ENCODE data around the gene PRMT7. TPM values are rescaled to one million over a fixed set of nuclear protein-coding genes. Genes with fewer than 3 reads are reported as not detected.

The PRMT7 gene, protein sequence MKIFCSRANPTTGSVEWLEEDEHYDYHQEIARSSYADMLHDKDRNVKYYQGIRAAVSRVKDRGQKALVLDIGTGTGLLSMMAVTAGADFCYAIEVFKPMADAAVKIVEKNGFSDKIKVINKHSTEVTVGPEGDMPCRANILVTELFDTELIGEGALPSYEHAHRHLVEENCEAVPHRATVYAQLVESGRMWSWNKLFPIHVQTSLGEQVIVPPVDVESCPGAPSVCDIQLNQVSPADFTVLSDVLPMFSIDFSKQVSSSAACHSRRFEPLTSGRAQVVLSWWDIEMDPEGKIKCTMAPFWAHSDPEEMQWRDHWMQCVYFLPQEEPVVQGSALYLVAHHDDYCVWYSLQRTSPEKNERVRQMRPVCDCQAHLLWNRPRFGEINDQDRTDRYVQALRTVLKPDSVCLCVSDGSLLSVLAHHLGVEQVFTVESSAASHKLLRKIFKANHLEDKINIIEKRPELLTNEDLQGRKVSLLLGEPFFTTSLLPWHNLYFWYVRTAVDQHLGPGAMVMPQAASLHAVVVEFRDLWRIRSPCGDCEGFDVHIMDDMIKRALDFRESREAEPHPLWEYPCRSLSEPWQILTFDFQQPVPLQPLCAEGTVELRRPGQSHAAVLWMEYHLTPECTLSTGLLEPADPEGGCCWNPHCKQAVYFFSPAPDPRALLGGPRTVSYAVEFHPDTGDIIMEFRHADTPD
- total RNA-seq (2014; rRNA removed; shearing (Covaris generic)): 23.3 and 30.8 TPM in 2 replicates

DNA sequence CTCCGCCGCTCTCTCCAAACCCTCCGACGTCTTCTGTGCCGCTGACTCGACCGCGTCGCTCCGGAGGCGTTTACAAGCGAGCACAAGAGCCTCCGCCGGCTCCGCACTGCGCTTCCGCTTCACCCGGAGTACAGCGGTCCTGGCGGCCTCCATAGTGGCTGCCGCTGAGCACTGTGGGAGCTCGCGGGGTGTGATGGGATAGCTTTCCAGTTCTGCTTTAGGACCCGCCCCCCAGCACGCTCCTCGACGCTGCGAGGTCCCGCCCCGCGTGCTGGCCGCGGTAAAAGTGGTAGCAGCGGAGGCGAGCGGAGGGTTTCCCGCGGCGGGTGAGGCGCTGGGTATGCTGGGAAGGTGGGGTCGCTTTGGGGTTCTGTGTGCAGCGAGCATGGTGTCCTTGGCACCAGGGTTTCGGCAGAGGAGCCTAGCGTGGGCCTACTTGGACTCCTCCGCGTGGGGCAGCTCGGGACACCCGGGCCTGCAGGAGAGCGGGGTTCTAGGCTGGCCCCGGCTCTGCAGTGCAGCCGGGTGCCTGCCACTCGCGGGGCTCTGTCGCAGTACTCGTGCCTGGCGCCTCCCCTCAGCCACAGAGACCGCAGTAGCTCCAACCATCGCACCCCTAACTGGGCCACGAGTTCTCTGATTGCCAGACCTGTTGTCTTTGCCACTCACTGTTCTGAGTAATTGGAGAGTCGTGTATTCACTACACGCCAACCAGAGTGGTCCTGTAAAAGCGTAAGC is at the start of gene PRMT7, which contains the start of gene SLC7A6OS:
Gene PRMT7 (plus strand): TSS at position 246 of the 738 bp plus-strand sequence. CDS start 4,961 bp downstream, outside the sequence.
Gene SLC7A6OS (minus strand): TSS at position 173 of the 738 bp plus-strand sequence. CDS start 20 bp downstream, at position 153.
- peak; percentile 88 for DNase-seq (ENCODE audit: low read depth)

DNA sequence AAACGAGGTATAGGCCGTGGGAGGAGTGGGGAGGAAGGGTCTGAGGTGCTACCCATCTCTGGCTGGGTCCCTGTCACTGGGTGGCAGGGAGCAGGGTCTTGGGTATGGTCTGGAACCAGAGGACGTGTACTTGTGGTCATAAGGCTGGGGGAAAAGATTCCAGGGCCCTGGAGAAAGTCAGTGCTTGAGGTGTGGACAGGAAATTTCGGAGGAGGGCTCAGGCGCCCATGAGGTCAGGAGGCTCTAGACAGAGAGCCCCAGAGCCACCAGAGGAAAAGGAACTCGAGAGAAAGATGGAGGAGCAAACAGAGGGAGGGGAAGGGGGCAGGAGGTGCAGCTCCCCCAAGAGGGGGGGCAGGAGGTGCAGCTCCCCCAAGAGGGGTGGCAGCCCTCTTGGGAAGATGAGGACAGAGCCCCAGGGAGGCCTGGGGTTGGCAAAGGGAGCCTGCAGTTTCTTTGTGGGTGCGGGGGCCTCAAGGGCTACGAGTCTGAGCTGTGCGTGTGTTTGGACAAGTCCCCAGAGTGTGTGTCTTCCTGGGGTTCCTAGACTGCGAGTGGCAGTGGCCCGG is 47.2 kb upstream of the PRMT7 start:
- no peak for DNase-seq (ENCODE audit: low read depth)

DNA sequence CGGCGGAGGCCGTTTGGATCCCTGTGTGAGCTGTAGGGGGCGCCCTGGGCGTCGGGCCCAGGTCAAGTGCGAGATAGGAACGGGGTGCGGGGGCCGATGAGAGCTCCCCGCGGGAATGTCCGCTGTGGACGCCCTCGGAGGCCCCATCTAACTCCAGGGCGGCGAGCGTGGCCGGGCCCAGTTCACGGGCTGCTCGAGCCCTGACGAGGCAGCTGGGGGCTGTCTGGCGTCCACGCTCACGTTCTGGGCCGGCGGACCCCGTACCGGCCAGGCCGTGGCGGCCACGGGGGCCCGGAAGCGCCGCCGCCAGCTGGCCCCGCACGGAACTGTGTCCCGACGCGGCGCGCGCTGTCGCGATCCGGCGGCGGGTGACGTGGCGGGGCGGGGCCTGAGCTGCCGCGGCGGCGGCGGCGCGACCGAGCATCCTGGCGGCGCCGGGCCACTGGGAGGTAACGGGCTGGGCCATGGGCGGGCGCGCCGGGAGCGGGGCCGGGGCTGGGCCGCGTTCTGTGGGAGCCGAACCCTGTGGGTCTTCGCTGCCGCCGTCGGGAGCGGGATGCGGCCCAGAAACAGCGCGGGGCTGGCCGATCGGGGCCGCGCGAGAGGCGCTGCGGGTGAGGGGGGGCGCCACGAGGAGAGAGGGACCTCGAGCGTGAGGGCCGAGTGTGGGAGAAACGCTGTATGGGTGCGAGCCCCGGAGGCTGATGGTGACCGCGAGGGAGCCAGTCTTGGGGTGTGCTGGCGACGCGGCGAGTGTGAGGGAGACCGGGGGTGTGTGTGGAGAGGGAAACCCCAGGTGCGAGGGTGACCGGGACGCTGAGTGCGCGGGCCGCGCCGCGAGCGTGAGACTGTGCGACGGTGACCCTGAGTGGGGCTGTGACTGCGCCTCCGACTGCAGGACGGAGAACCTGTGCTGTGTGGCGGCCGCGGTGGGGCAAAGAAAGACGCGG is 46.4 kb upstream of the PRMT7 start, which contains the start of gene SLC7A6:
Gene SLC7A6 (plus strand): TSS at position 399 of the 950 bp plus-strand sequence. CDS start 10,201 bp downstream, outside the sequence.
- peak; percentile 75 for DNase-seq (ENCODE audit: low read depth)

DNA sequence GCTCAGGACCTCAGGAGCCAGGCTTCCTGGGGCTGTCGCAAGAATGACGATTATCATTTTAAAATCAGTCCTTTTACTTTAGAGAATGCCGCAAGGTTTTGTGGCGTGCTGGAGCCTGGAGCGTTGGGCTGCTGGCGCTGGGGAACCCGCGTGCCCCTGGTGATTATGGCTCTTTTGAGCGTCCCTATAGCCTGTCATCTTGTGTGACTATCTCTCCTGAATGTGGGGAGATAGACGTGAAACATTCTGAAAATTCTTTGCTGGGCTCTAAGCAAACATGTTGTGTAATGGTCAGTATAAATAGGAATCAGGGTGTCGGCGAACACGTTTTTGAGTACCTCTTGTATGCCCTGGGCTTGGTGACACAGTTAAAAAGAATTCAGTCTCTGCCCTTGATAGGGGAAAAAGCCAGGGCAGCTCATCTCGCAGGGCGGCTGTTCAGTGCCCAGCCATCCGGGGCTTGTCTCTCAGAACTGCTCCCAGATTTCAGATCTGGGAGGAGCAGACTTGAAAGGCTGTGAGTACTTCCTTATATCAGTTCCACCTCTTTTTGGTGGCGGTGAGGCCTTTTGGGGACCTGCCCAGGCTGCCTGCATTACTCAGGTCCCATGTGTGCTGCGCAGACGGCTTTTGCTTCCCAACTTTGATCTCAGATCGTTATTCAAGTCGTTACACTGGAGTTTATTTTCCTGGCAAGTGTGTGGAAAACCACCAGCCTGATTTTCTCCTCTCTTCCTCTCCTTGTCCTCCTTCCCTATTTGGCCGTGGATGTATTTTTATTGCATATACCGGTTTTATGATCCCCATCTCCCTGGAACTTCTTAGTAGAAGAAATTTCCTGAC is 45.5 kb upstream of the PRMT7 start:
- DNase-seq (ENCODE audit: low read depth): peak; percentile 87

DNA sequence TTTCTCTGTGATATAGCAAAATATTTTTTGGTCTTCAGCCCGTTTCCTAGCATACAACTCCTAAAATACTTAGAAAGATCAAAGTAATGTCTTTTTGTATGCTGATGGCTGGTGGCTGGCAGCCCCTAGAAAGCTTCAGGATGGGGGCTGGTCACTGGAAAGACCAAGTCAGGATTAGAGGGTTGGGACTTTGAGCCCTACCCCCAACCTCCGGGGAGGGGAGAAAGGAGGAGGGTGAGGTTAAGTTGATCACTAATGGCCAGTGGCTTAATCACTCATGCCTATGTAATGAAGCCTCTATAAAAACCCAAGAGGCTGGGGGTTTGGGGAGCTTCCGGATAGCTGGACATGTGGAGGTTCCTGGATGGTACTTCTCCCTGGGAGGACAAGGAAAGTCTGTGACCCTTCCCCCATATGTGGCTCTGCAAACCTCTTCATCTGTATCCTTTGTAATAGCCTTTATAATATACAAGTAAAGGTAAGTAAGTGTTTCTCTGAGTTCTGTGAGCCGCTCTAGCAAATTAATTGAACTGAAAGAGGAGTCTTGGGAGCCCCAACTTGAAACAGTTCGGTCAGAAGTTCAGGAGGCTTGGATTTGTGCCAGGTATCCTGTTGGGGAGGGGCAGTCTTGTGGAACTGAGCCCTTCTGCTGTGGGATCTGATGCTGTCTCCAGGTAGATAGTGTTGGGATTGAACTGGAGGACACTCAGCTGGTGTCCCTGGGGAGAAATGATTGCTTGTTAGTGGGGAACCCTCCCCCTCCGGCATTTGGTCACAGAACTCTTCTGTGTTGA is 43.0 kb upstream of the PRMT7 start:
- no peak for DNase-seq (ENCODE audit: low read depth)

DNA sequence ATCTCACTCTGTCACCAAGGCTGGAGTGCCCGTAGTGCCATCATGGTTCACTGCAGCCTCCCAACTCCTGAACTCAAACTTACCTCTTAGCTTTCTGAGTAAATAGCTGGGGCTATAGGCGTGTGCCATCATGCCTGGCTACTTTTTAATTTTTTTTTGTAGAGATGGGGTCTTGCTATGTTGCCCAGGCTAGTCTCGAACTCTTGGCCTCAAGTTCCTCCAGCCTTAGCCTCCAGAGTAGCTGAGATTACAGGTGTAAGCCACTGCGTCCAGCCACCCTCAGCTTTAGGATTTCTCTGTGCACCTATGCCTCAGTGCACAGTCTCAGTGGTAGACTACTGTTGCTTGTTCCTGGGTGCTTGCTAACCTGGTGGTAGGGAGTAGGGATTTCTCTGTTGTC is 41.0 kb upstream of the PRMT7 start:
- no peak for DNase-seq (ENCODE audit: low read depth)

DNA sequence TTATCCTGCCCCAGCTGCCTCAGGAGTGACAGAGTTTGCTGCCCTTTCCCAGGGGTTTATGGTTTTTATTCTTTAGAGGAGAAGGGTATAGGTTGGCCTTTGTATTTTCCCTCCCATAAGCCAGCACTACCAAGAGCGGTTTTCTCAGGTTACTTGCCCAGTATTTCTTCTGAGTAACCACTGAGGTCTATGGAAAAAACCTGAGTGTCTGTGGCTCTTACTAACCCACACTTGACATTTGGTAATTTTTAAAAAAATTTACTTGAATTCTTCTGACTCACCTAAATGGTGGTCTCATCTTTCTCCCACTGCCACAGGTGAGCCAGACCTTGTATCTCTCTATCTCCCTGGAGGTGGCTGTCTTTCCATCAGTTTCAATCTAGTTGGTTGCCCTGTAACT is 40.5 kb upstream of the PRMT7 start:
- DNase-seq (ENCODE audit: low read depth): no peak

DNA sequence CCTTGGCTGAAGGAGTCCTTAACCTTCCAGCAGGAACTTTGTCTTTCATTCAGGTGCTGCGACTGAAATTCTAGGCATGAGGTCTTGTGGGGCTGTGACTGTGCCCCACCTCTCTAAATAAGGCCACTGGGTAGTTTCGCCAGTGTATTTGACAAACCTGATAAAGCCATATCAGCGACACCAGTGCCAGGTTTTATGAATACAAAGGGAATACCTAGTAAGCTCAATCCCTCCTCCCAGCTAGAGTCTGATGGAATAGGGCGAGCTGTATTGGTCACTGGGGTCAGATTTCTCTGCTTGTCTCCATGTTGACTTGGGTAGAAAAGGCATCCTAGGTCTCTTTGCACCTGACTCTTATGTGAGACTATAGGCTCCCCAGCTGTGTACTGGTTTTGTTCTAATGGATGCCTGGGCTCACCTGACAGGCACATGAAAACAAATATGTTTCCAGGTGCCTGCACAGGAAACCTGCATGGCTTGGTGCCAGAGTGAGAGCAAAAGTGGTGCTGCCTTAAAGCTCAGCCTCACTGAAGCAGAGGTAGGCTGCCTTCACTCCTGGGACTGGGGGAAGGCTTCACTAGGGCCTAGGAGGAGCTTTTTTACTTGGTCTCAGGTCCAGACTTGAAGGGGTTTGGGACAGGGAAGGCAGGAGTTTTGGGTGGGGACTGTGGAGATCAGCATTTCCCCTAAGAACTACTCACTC is 38.2 kb upstream of the PRMT7 start:
- DNase-seq (ENCODE audit: low read depth): no peak

DNA sequence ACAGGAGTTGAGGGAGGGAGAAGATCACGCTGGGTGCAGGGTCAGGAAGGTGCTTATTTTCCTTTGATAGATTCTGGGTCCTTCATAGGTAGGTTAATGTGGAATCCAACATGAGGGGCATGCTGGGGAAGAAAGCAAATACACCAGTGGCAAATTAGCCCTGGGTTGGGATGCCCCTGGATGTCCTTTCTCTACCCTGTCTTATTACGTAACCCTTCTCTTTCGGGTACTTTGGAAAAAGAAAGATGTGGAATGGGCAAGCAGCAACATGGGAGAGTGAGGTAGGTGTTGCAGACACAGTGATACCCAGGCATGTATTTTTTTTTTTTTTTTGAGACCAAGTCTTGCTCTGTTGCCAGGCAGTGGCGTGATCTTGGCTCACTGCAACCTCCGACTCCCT is 37.4 kb upstream of the PRMT7 start:
- DNase-seq (ENCODE audit: low read depth): no peak

DNA sequence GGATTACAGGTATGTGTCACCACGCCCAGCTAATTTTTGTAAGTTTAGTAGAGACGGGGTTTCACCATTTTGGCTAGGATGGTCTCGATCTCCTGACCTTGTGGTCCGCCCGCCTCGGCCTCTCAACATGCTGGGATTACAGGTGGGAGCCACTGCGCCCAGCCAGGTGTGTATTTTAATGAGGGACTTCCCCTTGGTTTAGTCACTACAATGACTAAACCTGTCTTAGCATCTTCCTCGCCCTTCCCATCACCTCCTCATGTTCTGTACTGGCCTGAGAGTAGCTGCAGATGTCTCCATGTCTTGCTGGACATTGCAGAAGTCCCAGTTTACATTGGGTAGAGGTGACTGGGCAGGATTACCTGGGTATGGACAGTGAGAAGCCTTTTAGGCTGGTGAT is 36.9 kb upstream of the PRMT7 start:
- no peak for DNase-seq (ENCODE audit: low read depth)

DNA sequence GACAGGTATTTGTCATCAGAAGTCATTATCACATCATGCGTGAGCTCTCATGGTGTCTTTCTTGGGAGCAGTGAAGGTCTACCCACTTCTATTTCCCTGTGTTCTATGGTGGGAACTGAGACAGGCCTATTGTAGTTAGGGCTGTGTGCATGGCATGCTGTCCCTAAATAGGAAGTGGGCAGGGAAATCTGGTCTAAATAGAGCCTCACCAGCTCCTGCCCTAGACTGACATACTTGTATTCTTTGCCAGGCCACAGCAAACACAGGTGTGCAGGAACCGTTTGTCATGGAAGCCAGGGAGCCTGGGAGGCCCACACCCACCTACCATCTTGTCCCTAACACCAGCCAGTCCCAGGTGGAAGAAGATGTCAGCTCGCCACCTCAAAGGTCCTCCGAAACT is 36.4 kb upstream of the PRMT7 start:
- DNase-seq (ENCODE audit: low read depth): no peak

DNA sequence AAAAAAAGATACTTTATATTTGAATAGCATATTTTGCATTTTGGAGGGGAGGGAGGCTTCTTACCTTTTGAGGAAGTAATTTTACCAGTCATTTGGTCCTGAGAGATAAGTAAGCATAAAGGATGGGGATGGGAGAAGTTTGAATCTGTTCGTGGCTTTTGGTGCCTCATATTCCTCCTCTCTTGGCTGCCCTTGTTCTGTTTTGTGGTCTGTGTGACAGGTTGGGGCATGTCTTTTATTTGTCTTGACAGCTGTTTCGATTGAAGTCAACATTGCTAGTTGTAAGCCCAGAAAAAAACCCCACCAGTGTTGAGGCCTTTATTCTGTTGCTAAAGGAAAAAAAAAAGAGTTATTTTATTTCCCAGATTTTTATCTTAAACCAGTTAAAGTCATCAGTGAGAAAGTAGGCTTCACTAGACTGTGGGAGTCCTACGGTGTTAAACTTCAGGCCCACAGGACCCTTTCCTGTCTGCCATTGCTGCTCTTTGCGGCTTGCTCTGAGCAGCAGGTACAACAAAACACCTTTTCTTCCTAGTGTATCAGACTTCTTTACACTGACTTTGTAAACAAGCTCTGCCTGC is 35.1 kb upstream of the PRMT7 start:
- DNase-seq (ENCODE audit: low read depth): no peak

DNA sequence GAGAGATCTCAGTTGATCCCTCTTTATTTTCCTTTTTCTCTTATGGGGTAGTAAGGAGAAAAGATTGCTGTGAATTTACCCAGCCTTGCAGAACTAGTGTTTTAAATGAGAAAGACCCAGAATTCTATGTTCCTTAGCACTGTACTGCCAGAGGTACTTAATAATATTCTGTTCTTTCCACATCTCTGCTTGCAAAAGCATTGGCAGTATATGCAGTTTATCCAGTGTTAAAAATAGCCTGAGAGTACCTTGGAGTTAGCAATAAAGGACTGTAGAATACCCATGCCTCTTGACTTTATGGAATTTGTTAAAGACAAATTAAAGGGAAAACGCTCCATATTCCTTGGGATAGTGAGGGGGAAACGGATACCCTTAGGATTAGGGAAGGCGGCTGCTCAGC is 34.6 kb upstream of the PRMT7 start:
- no peak for DNase-seq (ENCODE audit: low read depth)

DNA sequence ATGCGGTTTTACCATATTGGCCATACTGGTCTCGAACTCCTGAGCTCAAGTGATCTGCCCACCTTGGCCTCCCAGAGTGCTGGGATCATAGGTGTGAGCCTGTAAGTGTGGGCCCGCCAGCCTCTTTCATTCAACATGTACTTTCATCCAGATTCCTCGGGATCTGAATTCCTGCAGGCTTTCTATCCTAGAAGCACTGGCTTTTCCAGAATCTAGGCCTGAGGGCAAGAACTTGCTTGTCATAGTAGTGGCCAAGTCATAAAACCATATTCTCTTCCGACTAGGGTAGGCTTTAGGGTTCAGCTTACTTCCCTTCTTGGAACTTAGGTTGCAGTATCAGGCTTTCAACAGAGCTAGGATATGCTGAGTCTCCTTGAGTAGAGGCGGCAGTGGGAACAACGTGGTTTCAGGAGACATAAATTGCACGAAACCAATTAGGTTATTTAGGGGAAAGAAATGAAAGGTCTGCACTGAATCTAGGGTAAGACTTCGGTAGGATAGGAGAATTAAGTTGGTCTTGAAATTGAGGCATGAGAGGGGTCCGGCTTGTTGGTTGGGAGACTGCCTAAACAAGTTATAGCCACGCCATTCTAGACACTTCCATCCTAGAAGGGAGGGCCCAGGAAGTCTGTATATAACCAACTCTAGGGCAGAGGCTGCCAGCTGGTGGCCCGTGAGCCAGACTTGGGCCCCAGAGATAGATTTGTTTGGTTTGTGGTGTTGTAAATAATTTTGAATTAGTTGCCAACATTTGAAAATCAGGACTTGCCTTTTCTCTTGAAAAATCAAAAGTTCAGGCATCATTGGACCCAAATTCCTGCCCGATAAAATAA is 30.9 kb upstream of the PRMT7 start:
- no peak for DNase-seq (ENCODE audit: low read depth)

DNA sequence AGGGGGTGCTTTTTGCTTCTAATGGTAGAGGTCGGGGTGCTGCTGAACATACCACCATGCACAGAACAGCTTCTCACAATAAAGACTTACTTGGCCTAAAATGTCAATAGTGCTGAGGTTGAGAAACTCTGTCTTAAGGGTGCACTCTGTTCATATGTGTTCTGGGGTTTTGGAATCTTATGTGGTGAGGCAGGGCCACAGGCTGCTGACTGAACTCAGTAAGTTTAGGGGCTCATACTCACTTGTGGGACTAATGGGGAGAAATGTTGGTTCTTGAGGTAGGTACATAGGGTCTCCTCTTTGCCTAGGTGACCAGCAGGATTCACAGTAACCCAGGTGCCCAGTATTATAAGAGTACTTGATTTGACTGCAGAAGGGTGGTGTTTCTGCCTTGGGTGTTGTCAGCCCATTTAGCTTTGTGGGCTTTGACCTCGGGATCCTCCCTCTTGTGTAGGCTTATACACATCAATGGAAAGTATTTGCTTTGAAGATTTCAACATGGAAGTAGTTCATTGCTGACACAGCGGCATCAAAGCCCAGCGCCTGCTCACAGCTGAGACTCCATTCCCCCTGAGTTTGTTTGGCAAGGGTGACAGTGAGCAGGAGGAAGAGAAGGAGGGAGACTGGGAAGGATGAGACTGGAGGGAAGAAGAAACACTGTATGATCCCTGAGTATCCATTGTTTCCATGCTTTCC is 29.3 kb upstream of the PRMT7 start:
- DNase-seq (ENCODE audit: low read depth): no peak

DNA sequence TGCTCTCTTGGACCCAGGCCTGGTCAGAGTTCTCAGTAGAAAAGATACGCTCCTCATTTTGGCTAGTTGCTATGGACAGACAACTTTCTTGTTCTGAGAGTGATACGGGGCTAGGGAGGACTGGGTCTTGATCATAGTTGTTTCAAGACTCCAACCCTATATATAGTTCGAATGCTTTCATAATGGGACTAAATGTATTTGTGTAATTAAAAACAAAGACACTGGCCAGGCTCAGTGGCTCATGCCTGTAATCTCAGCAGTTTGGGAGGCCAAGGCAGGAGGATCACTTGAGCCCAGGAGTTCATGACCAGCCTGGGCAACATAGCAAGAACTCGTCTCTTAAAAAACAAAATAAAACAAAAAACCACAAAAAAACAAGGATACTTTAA is 28.8 kb upstream of the PRMT7 start:
- no peak for DNase-seq (ENCODE audit: low read depth)

All from RPMI7951 (cell line).